Anterior cingulate cortex (tissue), 58 donors: ENCODE data around the gene IRX4.
A peak's percentile ranks its signal among the peaks of the same experiment; 100 is the strongest.

Experiments used
- DNase-seq, 58 donors: peaks; one replicate each; lab custom pipeline; 2025; lab: John Stamatoyannopoulos, UW

Gene IRX4

GRCh38 chr5:1882337-1883119 is at the start of gene IRX4:
IRX4 (minus strand) TSS chr5:1882925; CDS start chr5:1882647, 278 bp downstream.
- DNase-seq, result no peak

GRCh38 chr5:1931604-1932231 is 49.0 kb upstream of the IRX4 start:
- peak in 28 of 58 donors; percentile 7 to 69 (median 23) for DNase-seq

- peak in 26 of 58 donors; percentile 4 to 70 (median 34) for DNase-seq
Observed at GRCh38 chr5:1930880-1931603, 48.3 kb upstream of the IRX4 start.

GRCh38 chr5:1930501-1930879 is 47.8 kb upstream of the IRX4 start:
- peak in 1 of 58 donors; percentile 30 for DNase-seq

- no peak for DNase-seq
Observed at GRCh38 chr5:1929108-1929991, 46.6 kb upstream of the IRX4 start.

- no peak for DNase-seq
Observed at GRCh38 chr5:1926471-1927341, 44.0 kb upstream of the IRX4 start.

GRCh38 chr5:1926071-1926440 is 43.3 kb upstream of the IRX4 start:
- no peak for DNase-seq

GRCh38 chr5:1925111-1926070 is 42.7 kb upstream of the IRX4 start:
- no peak for DNase-seq

GRCh38 chr5:1923766-1924165 is 41.0 kb upstream of the IRX4 start:
- DNase-seq, result no peak

GRCh38 chr5:1923341-1923740 is 40.6 kb upstream of the IRX4 start:
- no peak for DNase-seq

GRCh38 chr5:1921711-1922110 is 39.0 kb upstream of the IRX4 start:
- no peak for DNase-seq

GRCh38 chr5:1919750-1920149 is 37.0 kb upstream of the IRX4 start:
- no peak for DNase-seq

GRCh38 chr5:1919209-1919566 is 36.5 kb upstream of the IRX4 start:
- DNase-seq, result no peak

- DNase-seq, result no peak
Observed at GRCh38 chr5:1918488-1919208, 35.9 kb upstream of the IRX4 start.

GRCh38 chr5:1917830-1918487 is 35.2 kb upstream of the IRX4 start:
- no peak for DNase-seq

- no peak for DNase-seq
Observed at GRCh38 chr5:1916041-1917001, 33.6 kb upstream of the IRX4 start.
